ENCODE results near the gene THAP7.

THAP7 gene

DNA sequence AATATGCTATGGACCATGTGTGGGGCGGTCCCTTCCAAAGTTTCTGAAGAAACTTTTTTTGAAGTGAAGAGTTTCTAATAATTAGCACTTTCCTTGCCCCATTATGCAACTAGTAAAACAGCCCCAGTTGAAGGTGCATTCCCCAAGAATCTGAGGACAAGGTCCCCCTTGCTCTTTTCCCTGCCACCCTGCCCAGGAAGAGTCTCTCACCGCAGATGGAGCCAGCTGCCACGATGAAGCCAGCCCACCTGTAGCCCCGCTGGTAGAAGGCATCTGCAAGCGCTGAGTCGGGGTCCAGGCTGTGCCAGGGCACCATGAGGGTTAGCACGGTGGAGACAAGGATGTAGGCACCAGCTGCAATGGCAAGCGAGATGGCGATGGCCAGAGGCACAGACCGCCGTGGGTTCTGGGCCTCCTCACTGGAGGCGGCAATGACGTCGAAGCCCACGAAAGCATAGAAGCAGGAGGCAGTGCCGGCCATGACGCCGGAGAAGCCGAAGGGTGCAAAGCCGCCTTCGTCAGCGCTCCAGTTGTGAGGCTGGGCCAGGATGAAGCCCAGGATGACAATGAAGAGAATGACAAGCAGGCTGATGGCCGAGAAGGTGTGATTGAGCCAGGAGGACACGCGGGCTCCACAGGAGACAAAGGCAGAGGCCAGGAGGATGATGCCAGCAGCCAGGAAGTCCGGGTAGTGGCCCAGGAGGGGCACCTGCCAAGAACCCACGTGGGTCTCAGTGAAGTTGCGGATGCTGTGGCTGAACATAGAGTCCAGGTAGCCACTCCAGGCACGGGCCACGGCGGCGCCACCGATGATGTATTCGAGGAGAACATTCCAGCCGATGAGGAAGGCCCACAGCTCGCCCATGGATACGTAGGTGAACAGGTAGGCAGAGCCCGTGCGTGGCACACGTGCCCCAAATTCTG lies 29.0 kb upstream of the THAP7 start:
- no peak for DNase-seq

- DNase-seq: no peak
Measured at GRCh38 chr22:21030032-21030431, 28.1 kb upstream of the THAP7 start.

DNA sequence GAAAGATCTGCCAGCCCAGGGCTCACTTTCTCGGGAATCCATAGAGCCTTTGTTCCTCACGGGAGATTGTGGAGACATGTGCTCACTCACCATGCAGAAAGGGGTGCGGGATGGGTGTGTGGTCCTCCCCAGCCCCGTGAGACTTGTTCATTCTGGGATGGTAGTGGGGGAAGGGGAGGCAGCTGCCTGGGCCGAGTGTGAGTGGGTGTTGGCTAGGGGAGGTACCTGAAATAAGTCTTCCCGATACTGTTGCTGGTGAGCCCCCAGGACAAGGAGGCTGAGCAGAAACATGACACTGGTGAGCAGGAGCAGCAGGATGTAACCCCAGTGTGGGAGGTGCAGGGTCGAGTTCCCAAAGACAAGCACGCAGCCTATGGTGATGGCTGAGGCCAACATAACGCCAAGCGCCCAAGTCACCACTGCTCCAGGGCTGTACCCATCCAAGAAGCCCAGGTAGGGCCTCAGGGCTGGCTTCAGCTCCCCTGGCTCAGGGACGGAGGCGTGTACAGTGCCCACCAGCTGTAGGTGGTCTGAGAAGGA lies 27.6 kb upstream of the THAP7 start:
- DNase-seq: no peak

DNA sequence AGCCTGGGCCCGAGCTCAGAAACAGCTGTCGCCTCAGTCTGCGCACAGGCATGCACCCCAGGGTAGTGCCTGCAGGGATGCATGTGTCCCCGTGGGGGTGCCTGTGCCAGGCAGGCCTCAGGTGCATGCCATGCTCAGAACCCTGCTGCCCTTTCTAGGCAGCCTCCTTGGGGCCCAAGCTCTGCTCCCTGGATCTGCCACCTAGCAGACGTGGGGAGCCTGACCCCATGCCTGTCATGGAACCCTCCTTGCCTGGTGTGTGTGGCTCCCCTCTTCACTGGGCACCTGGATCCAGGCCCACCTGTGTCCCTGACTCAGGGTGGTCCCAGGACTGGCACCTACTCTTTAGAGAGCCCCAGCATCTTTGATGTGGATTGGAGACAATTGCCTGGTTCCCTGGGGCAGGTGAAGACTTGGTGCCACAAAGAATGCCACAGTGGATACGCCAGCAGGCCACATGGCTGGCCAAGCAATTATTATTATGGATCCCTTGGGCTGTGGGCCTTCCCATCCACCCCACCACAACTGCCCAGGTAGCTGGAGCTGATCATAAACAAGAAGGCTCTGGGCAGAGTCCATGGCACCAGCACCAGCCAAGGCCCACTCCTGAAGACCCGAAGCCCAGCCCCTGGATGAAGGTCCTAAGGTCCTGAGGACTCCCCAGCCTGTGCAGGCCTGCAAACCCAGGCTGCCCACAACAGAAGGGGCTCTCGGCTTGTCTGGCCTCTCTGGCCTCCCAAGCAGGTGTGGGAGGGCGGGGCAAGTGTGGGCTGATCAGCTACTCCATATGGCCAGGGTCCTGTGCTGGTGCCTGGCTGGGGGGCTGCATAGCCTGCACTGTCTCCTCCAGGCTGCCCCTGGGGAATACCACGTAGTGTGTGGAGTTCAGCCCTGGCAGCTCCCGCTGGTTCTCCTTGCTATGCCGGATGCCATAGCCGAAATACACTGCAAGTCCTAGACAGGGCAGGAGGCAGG lies 26.6 kb upstream of the THAP7 start:
- DNase-seq: no peak

GRCh38 chr22:21026783-21027692 lies 25.1 kb upstream of the THAP7 start:
- no peak for DNase-seq

DNA sequence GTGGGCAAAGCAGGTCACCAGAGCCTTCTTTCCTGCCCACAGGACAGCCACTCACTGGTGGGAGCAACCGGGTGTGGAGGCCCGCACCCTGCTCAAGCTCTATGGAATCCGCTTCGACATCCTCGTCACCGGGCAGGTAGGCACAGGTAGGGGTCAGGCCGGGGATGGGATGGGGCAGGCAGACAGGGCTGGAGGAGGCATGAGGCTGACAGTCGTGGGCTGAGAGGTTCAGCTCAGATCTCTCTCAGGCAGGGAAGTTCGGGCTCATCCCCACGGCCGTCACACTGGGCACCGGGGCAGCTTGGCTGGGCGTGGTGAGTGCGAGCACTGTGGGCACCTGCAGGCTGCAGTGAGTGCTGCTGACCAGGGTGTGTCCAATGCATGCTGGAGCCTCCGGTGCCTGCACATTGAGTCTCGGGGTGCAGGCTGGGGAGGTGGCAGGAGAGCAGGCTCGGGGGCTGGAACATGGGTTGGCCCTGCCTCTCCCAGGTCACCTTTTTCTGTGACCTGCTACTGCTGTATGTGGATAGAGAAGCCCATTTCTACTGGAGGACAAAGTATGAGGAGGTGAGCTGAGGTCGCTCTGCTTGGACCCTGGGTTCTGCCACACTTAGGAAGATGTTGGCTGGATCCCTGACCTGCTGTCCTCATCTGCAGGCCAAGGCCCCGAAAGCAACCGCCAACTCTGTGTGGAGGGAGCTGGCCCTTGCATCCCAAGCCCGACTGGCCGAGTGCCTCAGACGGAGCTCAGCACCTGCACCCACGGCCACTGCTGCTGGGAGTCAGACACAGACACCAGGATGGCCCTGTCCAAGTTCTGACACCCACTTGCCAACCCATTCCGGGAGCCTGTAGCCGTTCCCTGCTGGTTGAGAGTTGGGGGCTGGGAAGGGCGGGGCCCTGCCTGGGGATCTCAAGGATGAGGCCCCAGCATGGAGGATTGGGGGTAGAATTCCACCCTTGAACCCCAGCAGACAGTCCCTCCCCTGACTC lies 24.1 kb upstream of the THAP7 start:
- no peak for DNase-seq

DNA sequence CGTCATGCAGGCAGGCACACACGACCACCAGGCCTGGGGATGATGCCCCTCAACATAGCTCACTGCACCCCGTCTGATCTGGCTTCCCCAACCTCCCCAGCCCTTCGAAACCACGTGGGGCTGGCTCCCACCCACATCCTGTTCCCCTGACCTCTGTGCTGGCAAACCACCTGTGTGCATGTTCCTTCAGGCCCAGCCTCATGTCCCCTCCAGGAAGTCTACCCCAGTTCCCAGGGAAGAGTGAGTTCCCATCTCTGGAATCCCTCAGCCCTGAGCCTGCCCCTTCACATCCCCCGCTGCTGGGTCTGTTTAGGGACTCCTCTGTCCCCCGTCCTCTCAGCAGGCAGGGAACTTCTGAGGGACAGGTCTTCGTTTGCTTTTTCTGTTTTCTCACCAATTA lies 23.3 kb upstream of the THAP7 start:
- no peak for DNase-seq

- DNase-seq: no peak
Measured at GRCh38 chr22:21022955-21023614, 21.2 kb upstream of the THAP7 start.

GRCh38 chr22:21022507-21022906 lies 20.6 kb upstream of the THAP7 start:
- no peak for DNase-seq

DNA sequence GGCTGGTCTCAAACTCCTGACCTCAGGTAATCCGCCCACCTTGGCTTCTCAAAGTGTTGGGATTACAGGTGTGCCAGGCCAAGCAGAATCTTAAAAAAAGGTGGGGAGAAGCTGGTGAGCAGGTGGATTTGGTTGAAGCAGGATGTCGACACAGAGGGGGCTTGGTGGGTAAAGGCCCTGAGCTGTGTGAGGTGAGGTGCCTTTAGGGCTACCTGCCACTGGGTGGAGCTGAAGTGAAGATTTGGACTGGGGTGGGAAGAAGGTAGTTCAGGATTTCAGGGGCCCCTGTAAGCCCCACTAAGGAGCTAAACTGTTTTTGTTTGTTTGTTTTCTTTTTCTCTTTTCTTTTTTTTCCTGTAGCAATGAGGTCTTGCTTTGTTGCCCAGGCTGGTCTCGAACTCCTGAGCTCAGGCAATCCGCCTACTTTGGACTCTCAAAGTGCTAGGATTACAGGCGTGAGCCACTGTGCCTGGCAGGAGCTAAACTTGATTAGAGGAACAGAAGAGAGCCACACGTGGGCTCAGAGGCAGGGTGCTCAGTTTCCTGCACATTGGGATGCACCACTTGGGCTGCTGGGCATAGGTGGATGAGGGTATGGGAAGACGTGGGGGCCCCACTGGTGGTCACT lies 19.0 kb upstream of the THAP7 start:
- DNase-seq: no peak

GRCh38 chr22:21018314-21018713 lies 16.4 kb upstream of the THAP7 start:
- no peak for DNase-seq

DNA sequence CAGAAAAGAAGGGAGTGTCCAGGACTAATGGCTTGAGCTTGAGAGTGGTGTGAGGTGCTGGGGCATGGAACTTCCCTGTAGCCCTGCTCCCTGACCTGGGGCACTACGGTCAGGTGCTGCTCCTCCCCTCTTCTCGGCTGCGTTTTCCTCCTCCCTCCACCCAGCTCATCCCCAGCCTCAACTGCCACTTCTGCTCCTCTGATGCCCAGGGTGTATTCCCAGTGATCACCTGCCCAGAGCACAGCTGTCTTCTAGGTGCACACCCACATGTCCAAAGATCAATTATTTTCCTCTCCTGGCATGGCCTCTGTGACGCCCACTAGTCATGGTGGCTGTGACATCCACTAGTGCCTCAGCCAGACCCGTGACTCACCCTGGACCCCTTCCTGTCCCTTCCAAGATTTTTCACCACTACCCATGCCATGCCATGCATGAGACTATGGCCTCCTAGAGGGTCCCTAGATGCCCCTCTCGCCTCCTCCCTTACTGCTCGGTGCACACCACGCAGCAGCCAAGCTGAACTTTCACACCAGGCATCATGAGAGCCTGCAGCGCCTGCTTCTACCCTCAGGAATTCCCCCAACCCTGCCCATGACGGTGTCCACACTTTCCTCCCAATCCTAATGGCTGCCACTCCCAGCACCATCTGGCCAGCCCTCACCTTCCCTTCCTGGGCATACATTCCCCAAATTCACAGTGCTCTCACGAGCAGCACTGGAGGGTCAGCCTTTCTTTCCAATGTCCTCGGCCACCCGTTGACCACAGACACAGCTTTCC lies 14.9 kb upstream of the THAP7 start:
- DNase-seq: no peak

- DNase-seq: no peak
Measured at GRCh38 chr22:21015466-21016006, 13.6 kb upstream of the THAP7 start.

- DNase-seq: no peak
Measured at GRCh38 chr22:21014726-21015465, 13.0 kb upstream of the THAP7 start, which contains the start of gene P2RX6. P2RX6 (plus strand) TSS chr22:21015165; CDS start chr22:21015175, 10 bp downstream.

DNA sequence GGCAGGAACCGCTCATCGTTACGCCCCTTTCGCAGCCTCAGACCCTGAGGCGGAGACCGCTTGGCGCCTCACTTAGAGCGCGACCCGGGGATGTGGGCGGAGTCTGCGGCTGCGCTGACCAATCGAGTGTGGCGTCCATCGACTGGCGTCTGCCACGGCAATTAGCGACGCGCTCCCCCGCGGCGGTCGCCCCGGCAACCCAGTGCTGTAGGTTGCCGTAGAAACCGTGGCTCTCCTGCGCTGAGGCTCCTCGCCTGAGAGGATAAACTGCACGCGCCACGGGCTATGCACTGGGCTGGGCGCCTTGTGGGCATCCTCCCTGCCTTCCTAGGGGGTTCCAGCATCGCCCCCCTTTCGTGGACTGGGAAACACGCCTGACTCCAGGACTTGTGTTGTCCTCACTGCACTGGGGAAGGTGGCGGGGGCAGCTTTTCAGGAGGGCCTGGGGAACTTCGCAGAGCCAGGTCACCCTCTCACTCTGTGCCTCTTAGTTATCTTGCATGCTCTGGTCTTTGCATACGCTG lies 12.3 kb upstream of the THAP7 start:
- peak; percentile 84 for DNase-seq

DNA sequence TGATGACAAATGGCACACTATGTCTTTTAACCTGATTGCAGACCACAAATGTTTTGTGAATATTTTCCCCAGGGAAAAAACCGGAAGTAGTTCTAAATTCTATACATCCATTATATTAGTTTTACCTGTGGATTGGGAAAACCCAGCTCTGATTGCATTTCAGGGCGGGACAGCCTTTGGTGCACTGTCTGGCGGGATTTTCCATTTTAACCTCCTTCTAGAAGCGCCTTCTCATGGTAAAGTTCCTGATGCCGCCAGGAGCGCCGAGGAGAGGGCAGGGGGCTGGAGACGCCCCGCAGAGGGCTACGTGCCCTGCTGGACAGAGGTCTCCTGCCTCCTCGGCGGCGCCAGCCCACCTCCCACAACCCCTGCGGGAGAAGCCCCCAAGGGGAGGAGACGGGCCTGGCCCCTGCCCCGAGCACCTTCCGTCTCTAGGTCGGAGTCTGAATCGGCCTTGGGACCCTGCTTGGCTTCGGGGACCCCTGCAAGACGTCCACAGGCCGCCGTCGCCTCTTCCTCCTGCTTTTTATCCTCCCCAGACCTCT lies 11.8 kb upstream of the THAP7 start:
- no peak for DNase-seq
